Measurements from ENCODE around the gene CACNG6. TPM values are rescaled to one million over a fixed set of nuclear protein-coding genes. Genes with fewer than 3 reads are reported as not detected.

Gene CACNG6
- not detected for total RNA-seq

GRCh38 chr19:53991224-53992113, at the start of gene CACNG6:
Gene CACNG6, plus strand, starts transcription at chr19:53991637. Its CDS starts 1,241 bp downstream, at chr19:53992878.
- intact Hi-C loops (cut with DNase I), result no loop called here
- Histone ChIP-seq H3K27ac (no peak within 1 kb of the TSS), H3K4me3 (peak within 1 kb of the TSS; percentile 33 to 49), H3K9me3 (no peaks in the 10 kb centered on the region), H3K27me3 (peaks cover 13% of the 10 kb centered on the region), H3K4me1 (peaks cover 0 to 2% of the 10 kb centered on the region in 2 donors), H3K36me3 (no peaks in the 10 kb centered on the region)
- no peak for DNase-seq (ENCODE audit: low spot score in 2 of 2)
- TF ChIP-seq CTCF (IDR thresholded peaks at IDR 0.05), result no peak

- no peak for TF ChIP-seq CTCF (IDR thresholded peaks at IDR 0.05)
- no peaks in the 10 kb centered on the region for H3K36me3 ChIP-seq
- peaks cover 6% of the 10 kb centered on the region for H3K27me3 ChIP-seq
These were observed 49.2 kb upstream of the CACNG6 start for GRCh38 chr19:53942001-53942786.

GRCh38 chr19:53944416-53944815, 47.0 kb upstream of the CACNG6 start:
- intact Hi-C loops (cut with DNase I), result no loop called here
- H3K4me3 ChIP-seq, result no peak overlapping the region
- peaks cover 6% of the 10 kb centered on the region for H3K27me3 ChIP-seq
- no peaks in the 10 kb centered on the region for H3K36me3 ChIP-seq
- no peak for DNase-seq (ENCODE audit: low spot score in 2 of 2)
- no peaks in the 10 kb centered on the region for H3K9me3 ChIP-seq
- no peak overlapping the region for H3K27ac ChIP-seq
- TF ChIP-seq CTCF (IDR thresholded peaks at IDR 0.05), result no peak
- H3K4me1 ChIP-seq, result no peaks in the 10 kb centered on the region

More at GRCh38 chr19:53942001-53942786, 49.2 kb upstream of the CACNG6 start:
- H3K9me3 ChIP-seq, result no peaks in the 10 kb centered on the region
- H3K27ac ChIP-seq, result no peak overlapping the region
- no peak for DNase-seq (ENCODE audit: low spot score in 2 of 2)
- H3K4me3 ChIP-seq, result no peak overlapping the region
- no peaks in the 10 kb centered on the region for H3K4me1 ChIP-seq
- intact Hi-C loops (cut with DNase I), result no loop called here

GRCh38 chr19:53944933-53945332, 46.5 kb upstream of the CACNG6 start:
- no peaks in the 10 kb centered on the region for H3K4me1 ChIP-seq
- no peak overlapping the region for H3K4me3 ChIP-seq
- H3K9me3 ChIP-seq, result no peaks in the 10 kb centered on the region
- intact Hi-C loops (cut with DNase I), result no loop called here
- no peak for DNase-seq (ENCODE audit: low spot score in 2 of 2)
- peaks cover 6% of the 10 kb centered on the region for H3K27me3 ChIP-seq
- no peak overlapping the region for H3K27ac ChIP-seq
- no peaks in the 10 kb centered on the region for H3K36me3 ChIP-seq
- TF ChIP-seq CTCF (IDR thresholded peaks at IDR 0.05), result no peak

GRCh38 chr19:53945441-53945840, 46.0 kb upstream of the CACNG6 start:
- Histone ChIP-seq H3K36me3 (no peaks in the 10 kb centered on the region), H3K27ac (no peak overlapping the region), H3K4me1 (no peaks in the 10 kb centered on the region), H3K27me3 (peaks cover 6% of the 10 kb centered on the region), H3K4me3 (no peak overlapping the region), H3K9me3 (no peaks in the 10 kb centered on the region)
- no peak for DNase-seq (ENCODE audit: low spot score in 2 of 2)
- intact Hi-C loops (cut with DNase I), result no loop called here
- no peak for TF ChIP-seq CTCF (IDR thresholded peaks at IDR 0.05)

Data from ascending aorta (tissue), 2 donors.